Activated CD8-positive, alpha-beta T cell treated with anti-CD3 and anti-CD28 coated beads, Interleukin-2, amount 10 ng/mL, durations not matched to agents 7 days and 5 days (primary cell): ENCODE results near the gene PPP3CA. TPM values are rescaled to one million over a fixed set of nuclear protein-coding genes. Genes with fewer than 3 reads are reported as not detected.
"Not testable (repeated sequence)": the region's sequence is repeated elsewhere in the genome, so short reads cannot be mapped to it uniquely, and the experiment has no call there.

Source experiments
- ATAC-seq: fragments of 150-1000 bp; cut with Tn5 transposase; one replicate; pipeline ENCODE4 v1.10.0; 2021; ENCODE audit warnings: moderate library complexity
- CTCF ChIA-PET: fragments of 350-600 bp; sonication (Branson Sonifier 250); formaldehyde crosslinking; loops from one replicate; lab custom pipeline; 2021; ENCODE audit warnings: antibody characterized with exemption; lab: Charles Lee
- POLR2A ChIA-PET: fragments of 350-600 bp; sonication (Branson Sonifier 250); formaldehyde crosslinking; loops from one replicate; lab custom pipeline; 2021; ENCODE audit warnings: antibody characterized with exemption; lab: Charles Lee
- DNase-seq: peaks from one replicate; pipeline ENCODE4 v3.0.0-alpha.2; 2020
- H3K27ac Mint-ChIP-seq: one replicate; pipeline ENCODE4 v1.8.0; 2021; ENCODE audit warnings: mild to moderate bottlenecking, mixed read lengths
- H3K27me3 Mint-ChIP-seq: one replicate; pipeline ENCODE4 v1.8.0; 2021; ENCODE audit warnings: low read depth, mixed read lengths
- H3K36me3 Mint-ChIP-seq: one replicate; pipeline ENCODE4 v1.8.0; 2021; ENCODE audit warnings: low read depth, mixed read lengths
- H3K4me1 Mint-ChIP-seq: one replicate; pipeline ENCODE4 v1.8.0; 2021; ENCODE audit warnings: low read depth, mixed read lengths
- H3K4me3 Mint-ChIP-seq: one replicate; pipeline ENCODE4 v1.8.0; 2021; ENCODE audit warnings: mild to moderate bottlenecking, mixed read lengths
- H3K9me3 Mint-ChIP-seq: one replicate; pipeline ENCODE4 v1.8.0; 2022; ENCODE audit warnings: mixed read lengths; ENCODE audit not compliant: insufficient read depth
- total RNA-seq, 2 experiments: library from RNA; stranded (reverse); gene quantifications; one replicate each; pipeline ENCODE4 v1.2.3, GENCODE V29; 2021

The PPP3CA gene
- total RNA-seq, 2 experiments from 2014 or later, result 28.6 to 29.0 TPM

GRCh38 chr4:101092609-101093008 is 254.7 kb downstream of the PPP3CA start:
- H3K4me1 Mint-ChIP-seq, H3K36me3 Mint-ChIP-seq, H3K9me3 Mint-ChIP-seq, POLR2A ChIA-PET, H3K4me3 Mint-ChIP-seq, H3K27me3 Mint-ChIP-seq, CTCF ChIA-PET, DNase-seq, ATAC-seq, H3K27ac Mint-ChIP-seq: not testable (repeated sequence)

DNA sequence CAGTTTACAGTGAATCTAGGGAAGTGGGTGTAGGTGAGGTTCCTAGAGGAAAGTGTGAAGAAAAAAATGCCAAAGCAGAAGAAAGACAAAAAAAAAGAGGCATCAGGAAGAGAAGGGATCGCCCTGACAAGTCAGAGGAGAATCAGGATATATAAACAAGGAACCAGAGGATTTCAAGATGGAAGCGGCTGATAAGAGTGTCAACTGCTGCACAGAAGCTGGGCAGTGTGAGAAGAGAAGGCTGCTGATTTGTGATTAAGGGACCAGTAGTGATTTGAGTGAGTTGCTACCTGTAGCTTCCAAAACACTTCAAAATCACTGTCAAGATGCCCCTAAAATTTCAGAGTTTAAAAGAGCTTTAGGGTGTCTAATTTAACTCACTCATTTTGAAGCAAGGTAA is 258.2 kb downstream of the PPP3CA start:
- ChIA-PET POLR2A (no interaction called here), CTCF (no interaction called here)
- Mint-ChIP-seq H3K27ac (no peak overlapping the region), H3K27me3 (no peaks in the 10 kb centered on the region), H3K4me3 (no peak overlapping the region), H3K9me3 (no peaks in the 10 kb centered on the region), H3K4me1 (no peaks in the 10 kb centered on the region), H3K36me3 (peaks cover 8% of the 10 kb centered on the region)
- DNase-seq (no peak), ATAC-seq (no peak)

GRCh38 chr4:101086801-101087586 is 260.3 kb downstream of the PPP3CA start:
- H3K36me3 Mint-ChIP-seq, result peaks cover 9% of the 10 kb centered on the region
- H3K27me3 Mint-ChIP-seq, result no peaks in the 10 kb centered on the region
- no peak for DNase-seq
- ChIA-PET POLR2A (no interaction called here), CTCF (no interaction called here)
- no peak overlapping the region for H3K4me3 Mint-ChIP-seq
- no peaks in the 10 kb centered on the region for H3K9me3 Mint-ChIP-seq
- H3K27ac Mint-ChIP-seq, result no peak overlapping the region
- H3K4me1 Mint-ChIP-seq, result no peaks in the 10 kb centered on the region
- ATAC-seq, result no peak

GRCh38 chr4:101083131-101083530 is 264.2 kb downstream of the PPP3CA start:
- H3K4me1 Mint-ChIP-seq, result no peaks in the 10 kb centered on the region
- ChIA-PET CTCF (no interaction called here), POLR2A (no interaction called here)
- DNase-seq (no peak), ATAC-seq (no peak)
- no peaks in the 10 kb centered on the region for H3K9me3 Mint-ChIP-seq
- no peak overlapping the region for H3K27ac Mint-ChIP-seq
- H3K27me3 Mint-ChIP-seq, result no peaks in the 10 kb centered on the region
- H3K36me3 Mint-ChIP-seq, result peaks cover 12% of the 10 kb centered on the region
- no peak overlapping the region for H3K4me3 Mint-ChIP-seq

DNA sequence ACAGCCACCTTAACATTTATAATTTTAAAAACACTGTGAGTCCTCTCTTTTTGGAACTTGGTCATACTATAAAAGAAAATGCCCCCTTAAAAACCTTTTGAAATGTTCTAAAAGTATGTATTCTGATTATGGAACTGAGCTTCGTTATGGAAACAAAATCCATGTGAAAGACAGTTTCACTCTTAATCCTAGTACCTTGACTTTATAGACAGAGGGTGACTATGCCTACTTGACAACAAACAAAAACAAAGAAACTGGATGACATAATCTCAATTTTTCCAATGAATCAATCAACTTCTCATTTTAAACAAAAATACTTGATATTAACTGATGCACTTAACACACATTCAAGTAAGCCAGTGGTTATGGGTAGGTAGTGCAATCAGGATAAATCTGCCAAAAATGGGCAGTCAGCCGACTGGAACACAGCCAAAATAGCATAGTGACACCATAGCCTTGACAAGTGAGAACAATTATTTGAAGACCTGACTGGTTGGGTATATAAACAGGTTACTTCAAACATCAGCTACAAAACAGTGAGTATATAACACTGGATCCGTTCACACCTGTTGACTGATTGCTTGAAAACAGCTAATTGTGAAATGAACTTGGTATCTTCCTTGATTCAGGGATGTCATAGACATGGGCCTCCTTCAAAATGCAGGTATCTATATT is 265.5 kb downstream of the PPP3CA start:
- ATAC-seq, result no peak
- H3K4me1 Mint-ChIP-seq, result no peaks in the 10 kb centered on the region
- no peak overlapping the region for H3K4me3 Mint-ChIP-seq
- DNase-seq, result no peak
- H3K27ac Mint-ChIP-seq, result no peak overlapping the region
- CTCF ChIA-PET, result no interaction called here
- H3K36me3 Mint-ChIP-seq, result peaks cover 12% of the 10 kb centered on the region
- H3K27me3 Mint-ChIP-seq, result no peaks in the 10 kb centered on the region
- POLR2A ChIA-PET, result no interaction called here
- H3K9me3 Mint-ChIP-seq, result no peaks in the 10 kb centered on the region

- H3K9me3 Mint-ChIP-seq, result no peaks in the 10 kb centered on the region
- ChIA-PET CTCF (no interaction called here), POLR2A (no interaction called here)
- H3K4me3 Mint-ChIP-seq, result no peak overlapping the region
- H3K27me3 Mint-ChIP-seq, result no peaks in the 10 kb centered on the region
- DNase-seq (no peak), ATAC-seq (no peak)
- no peak overlapping the region for H3K27ac Mint-ChIP-seq
- no peaks in the 10 kb centered on the region for H3K4me1 Mint-ChIP-seq
- peaks cover 12% of the 10 kb centered on the region for H3K36me3 Mint-ChIP-seq
These were observed 266.2 kb downstream of the PPP3CA start for GRCh38 chr4:101081166-101081565.

DNA sequence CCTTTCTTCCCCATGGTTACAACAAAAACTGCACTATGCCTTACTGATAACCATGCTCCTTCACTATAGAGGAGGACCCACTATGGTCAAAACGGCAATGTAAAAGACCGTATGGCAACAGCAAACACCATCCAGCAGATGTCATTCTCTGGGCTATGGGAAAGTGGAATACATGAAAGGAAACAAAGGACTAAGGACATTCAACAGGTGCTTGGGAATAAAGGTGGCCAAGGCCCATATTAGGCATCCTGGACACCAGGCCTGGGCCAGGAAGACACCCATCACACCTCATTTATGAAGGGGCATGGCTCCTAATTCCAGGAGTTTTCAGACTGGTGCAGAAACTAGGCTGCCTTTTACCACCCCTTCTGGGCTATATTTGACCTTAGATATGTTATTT is 268.4 kb downstream of the PPP3CA start:
- DNase-seq, result no peak

DNA sequence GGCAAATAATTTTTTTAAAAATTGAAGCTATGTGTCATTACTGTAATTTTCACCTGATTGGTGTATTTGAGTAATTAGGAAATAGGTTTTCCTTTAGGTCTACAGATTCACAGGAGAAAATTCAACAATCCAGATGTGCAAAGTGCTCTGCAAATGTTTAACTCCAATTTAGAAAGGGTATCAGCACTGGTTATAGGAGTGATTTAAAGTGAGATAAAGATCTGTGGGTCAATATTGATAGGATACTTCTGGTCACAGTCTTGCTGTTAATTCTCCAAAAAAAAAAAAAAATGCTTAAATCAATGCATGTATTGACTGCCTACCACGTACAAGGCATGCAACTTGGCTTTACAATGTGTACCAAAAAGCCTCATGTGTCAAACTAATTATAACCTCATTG is 271.3 kb downstream of the PPP3CA start:
- Mint-ChIP-seq H3K4me3 (no peak overlapping the region), H3K9me3 (no peaks in the 10 kb centered on the region), H3K27ac (no peak overlapping the region), H3K4me1 (no peaks in the 10 kb centered on the region), H3K36me3 (peaks cover 3% of the 10 kb centered on the region), H3K27me3 (no peaks in the 10 kb centered on the region)
- ATAC-seq (no peak), DNase-seq (no peak)
- POLR2A ChIA-PET, result no interaction called here
- CTCF ChIA-PET, result no interaction called here

More for the DNA sequence above, 268.4 kb downstream of the PPP3CA start:
- no peaks in the 10 kb centered on the region for H3K27me3 Mint-ChIP-seq
- H3K36me3 Mint-ChIP-seq, result peaks cover 12% of the 10 kb centered on the region
- no peak overlapping the region for H3K4me3 Mint-ChIP-seq
- no peaks in the 10 kb centered on the region for H3K9me3 Mint-ChIP-seq
- no peaks in the 10 kb centered on the region for H3K4me1 Mint-ChIP-seq
- CTCF ChIA-PET, result no interaction called here
- ATAC-seq, result no peak
- no peak overlapping the region for H3K27ac Mint-ChIP-seq
- POLR2A ChIA-PET, result no interaction called here

DNA sequence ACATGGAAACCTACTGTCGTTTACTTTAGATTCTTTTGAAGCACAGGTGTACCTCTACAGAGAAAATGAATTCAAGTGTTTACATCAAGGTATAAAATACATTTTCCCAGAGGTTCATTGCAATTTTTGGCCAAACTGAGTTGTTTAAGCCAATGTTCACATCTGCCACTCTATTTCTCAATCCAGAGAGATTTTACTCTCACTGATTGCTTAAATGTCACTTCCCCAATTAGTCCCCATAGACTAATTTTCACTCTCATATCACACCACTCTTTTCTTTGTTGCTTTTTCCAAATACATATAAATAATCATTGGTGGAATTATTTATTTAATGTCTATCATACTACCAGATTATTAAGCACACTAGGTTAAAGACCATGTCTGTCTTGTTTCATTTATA is 271.8 kb downstream of the PPP3CA start:
- peaks cover 3% of the 10 kb centered on the region for H3K36me3 Mint-ChIP-seq

GRCh38 chr4:101074326-101074725 is 273.0 kb downstream of the PPP3CA start:
- Mint-ChIP-seq H3K27ac (no peak overlapping the region), H3K36me3 (no peaks in the 10 kb centered on the region), H3K4me3 (no peak overlapping the region), H3K9me3 (no peaks in the 10 kb centered on the region), H3K4me1 (no peaks in the 10 kb centered on the region), H3K27me3 (no peaks in the 10 kb centered on the region)
- DNase-seq (no peak), ATAC-seq (no peak)
- POLR2A ChIA-PET, result no interaction called here
- CTCF ChIA-PET, result no interaction called here

More for the DNA sequence above, 271.8 kb downstream of the PPP3CA start:
- Mint-ChIP-seq H3K4me1 (no peaks in the 10 kb centered on the region), H3K4me3 (no peak overlapping the region), H3K27ac (no peak overlapping the region), H3K27me3 (no peaks in the 10 kb centered on the region), H3K9me3 (no peaks in the 10 kb centered on the region)
- DNase-seq, result no peak
- ChIA-PET CTCF (no interaction called here), POLR2A (no interaction called here)
- ATAC-seq, result no peak

DNA sequence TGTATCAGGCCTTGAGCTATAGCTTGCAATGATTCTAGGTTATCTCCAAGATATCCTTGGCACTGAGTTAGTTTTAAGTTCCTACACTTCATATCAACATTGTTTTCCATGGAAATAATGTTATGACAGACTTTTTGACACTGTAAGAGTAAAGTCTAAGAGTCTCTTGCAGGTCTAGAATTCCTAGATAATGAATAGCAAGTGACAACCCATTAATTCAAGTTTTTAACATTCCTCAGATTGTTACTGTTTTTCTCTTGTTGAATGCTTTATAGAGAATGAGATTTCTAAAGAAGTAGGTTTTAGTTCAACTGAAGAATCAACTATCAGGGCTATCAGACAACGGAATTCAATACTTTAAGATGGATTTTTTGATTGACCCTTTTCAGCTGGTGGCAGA is 276.1 kb downstream of the PPP3CA start:
- Mint-ChIP-seq H3K27ac (no peak overlapping the region), H3K4me3 (no peak overlapping the region), H3K27me3 (no peaks in the 10 kb centered on the region), H3K36me3 (peaks cover 3% of the 10 kb centered on the region), H3K9me3 (no peaks in the 10 kb centered on the region), H3K4me1 (no peaks in the 10 kb centered on the region)
- ATAC-seq, result no peak
- POLR2A ChIA-PET, result no interaction called here
- CTCF ChIA-PET, result no interaction called here
- no peak for DNase-seq

DNA sequence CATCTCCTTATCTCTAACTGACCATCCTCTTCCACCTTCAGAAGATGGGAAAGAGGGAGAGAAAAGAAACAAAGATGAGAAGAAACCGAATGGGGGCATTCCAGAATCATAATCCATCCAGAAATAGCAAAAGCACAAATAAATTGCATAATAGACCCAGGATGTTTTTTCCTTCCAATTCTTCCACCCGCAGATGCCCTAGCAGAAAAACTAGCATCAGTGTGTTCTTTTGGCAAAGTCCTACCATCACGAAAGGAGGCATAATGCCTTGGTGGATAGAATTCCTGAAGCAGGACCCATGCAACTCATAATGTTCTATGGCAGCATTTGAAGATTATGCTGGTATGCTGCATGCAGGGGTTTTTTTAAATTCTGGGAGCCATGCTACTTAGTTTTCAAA is 279.2 kb downstream of the PPP3CA start:
- peaks cover 3% of the 10 kb centered on the region for H3K36me3 Mint-ChIP-seq

More for the DNA sequence above, 279.2 kb downstream of the PPP3CA start:
- no peak for ATAC-seq
- ChIA-PET CTCF (no interaction called here), POLR2A (no interaction called here)
- Mint-ChIP-seq H3K4me3 (no peak overlapping the region), H3K9me3 (no peaks in the 10 kb centered on the region), H3K27ac (no peak overlapping the region), H3K27me3 (no peaks in the 10 kb centered on the region), H3K4me1 (no peaks in the 10 kb centered on the region)
- no peak for DNase-seq
